ENCODE results near the gene ERC1. TPM values are rescaled to one million over a fixed set of nuclear protein-coding genes. Genes with fewer than 3 reads are reported as not detected.

Gene ERC1
- total and polyA plus RNA-seq, 12 donors: 6.5 to 67.5 (median 47.5) TPM

DNA sequence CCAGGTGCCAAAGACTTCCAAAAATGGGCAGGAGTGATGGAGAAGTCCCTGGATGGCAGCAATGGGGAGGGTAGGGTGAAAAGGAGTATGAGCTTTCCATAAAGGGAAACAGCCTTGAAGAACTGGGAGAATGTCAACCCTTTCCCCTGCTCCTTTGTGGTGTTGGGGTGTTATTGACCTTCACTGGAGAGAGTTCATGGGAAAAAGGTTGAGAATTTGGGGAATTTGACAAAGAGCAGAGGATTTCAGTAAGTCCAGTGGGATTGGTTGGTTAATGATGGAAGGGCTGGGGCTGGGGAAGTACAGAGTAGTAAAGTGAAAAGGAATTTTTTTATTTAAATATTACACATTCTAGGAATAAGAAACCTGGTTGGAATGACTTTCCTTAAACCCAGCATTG is 116.6 kb downstream of the ERC1 start:
- ATAC-seq: no peak
- DNase-seq: no peak
- Histone ChIP-seq H3K9me3 (no peaks in the 10 kb centered on the region), H3K4me3 (no peak overlapping the region), H3K36me3 (peaks cover 0 to 51% (median 5%) of the 10 kb centered on the region in 9 donors), H3K4me1 (peaks cover 0 to 8% (median 0%) of the 10 kb centered on the region in 9 donors), H3K27ac (no peak overlapping the region), H3K27me3 (no peaks in the 10 kb centered on the region)
- intact Hi-C loops (cut with DNase I): no loop called here
- TF ChIP-seq, protein P1, sequence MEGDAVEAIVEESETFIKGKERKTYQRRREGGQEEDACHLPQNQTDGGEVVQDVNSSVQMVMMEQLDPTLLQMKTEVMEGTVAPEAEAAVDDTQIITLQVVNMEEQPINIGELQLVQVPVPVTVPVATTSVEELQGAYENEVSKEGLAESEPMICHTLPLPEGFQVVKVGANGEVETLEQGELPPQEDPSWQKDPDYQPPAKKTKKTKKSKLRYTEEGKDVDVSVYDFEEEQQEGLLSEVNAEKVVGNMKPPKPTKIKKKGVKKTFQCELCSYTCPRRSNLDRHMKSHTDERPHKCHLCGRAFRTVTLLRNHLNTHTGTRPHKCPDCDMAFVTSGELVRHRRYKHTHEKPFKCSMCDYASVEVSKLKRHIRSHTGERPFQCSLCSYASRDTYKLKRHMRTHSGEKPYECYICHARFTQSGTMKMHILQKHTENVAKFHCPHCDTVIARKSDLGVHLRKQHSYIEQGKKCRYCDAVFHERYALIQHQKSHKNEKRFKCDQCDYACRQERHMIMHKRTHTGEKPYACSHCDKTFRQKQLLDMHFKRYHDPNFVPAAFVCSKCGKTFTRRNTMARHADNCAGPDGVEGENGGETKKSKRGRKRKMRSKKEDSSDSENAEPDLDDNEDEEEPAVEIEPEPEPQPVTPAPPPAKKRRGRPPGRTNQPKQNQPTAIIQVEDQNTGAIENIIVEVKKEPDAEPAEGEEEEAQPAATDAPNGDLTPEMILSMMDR (IDR thresholded peaks at IDR 0.05): no peak

DNA sequence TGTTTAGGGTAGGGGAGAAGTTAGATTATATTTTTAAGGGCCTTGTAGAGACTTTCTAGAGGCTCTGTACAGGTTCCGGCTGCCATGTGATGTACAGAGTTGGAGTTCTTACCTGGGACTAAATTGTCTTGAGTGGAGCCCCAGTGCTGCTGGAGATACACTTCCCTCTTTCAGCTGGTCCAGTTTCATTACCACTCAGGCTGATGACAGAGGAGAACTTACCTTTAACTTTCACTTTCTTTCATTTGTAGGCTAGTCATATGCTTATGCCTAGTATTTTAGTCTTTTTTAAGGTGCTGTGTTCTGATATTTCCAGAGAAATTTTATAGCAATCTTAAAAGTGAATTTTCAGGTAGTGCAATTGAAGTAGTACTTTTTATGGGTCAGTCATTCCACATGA is 117.3 kb downstream of the ERC1 start:
- DNase-seq (no peak), ATAC-seq (no peak)
- Histone ChIP-seq H3K36me3 (peaks cover 0 to 57% (median 5%) of the 10 kb centered on the region in 9 donors), H3K4me3 (no peak overlapping the region), H3K9me3 (no peaks in the 10 kb centered on the region), H3K27ac (no peak overlapping the region), H3K4me1 (peaks cover 0 to 8% (median 0%) of the 10 kb centered on the region in 9 donors), H3K27me3 (no peaks in the 10 kb centered on the region)
- TF ChIP-seq, protein P1 (IDR thresholded peaks at IDR 0.05): no peak
- intact Hi-C loops (cut with DNase I): no loop called here
- WGBS, 2 donors: 96 to 97% methylated on average over 1 of the region's 1 CpG

DNA sequence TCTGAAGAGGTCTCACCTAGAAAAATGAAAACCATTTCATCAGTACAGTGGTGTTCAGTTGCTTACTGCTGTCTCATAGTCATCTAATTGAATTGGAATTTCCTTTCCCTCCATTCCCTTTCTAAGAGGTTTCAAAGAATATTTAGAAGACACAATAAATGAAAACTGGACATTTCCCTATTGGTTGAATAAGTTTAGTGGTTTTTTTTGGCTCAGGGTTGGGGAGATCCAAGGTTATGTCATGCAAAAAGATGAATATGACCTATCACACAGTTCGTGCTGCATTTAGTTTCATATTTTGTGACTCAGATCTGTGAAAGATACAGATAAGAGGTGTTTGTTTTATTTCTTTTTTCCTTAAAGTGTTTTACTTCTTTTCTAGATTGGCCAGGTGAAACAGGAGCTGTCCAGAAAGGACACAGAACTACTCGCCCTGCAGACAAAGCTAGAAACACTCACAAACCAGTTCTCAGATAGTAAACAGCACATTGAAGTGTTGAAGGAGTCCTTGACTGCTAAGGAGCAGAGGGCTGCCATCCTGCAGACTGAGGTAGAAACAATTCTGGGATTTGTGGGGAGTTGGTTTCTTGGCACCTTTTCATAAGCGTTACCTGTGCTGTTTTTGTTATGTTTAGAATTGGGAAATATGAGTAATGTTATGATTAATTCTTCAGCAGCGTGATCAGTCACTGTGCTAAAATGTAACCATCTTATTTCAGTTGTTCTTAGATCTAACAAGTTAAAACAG is 124.6 kb downstream of the ERC1 start:
- no peak for ATAC-seq
- intact Hi-C loops (cut with DNase I): loop anchor here in 4 of 10 donors (5.0 kb wide), 1 partner anchor 467 kb away; no protein-coding TSS in a partner anchor
- TF ChIP-seq, protein P1 (IDR thresholded peaks at IDR 0.05): no peak

DNA sequence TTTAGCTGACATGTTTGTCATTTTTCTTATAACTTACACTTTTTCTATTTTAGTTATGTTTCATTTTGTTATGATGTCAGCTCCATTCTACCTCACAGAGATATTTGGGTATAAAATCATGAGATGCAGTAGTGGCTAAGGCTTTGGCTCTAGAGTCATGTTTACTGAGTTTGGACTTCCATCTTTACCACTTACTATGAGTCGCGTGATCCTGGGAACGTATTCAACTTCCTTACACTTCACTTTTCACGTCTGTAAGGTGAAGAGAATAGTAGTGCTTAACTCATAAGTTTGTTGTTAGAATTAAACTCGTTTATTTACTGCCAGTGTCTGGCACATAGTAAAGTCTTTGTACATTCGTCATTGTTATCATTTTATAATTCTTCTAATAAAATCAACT is 126.3 kb downstream of the ERC1 start:
- no peaks in the 10 kb centered on the region for H3K9me3 ChIP-seq
- DNase-seq: no peak
- H3K27ac ChIP-seq: no peak overlapping the region
- no peak overlapping the region for H3K4me3 ChIP-seq
- H3K36me3 ChIP-seq: peaks cover 0 to 56% (median 0%) of the 10 kb centered on the region in 9 donors
- TF ChIP-seq, protein P1 (IDR thresholded peaks at IDR 0.05): no peak
- H3K4me1 ChIP-seq: peaks cover 0 to 3% (median 0%) of the 10 kb centered on the region in 9 donors
- ATAC-seq: no peak
- intact Hi-C loops (cut with DNase I): loop anchor here in 5 of 10 donors (1.0 to 5.0 kb wide), 2 partner anchors 465 to 466 kb away; no protein-coding TSS in a partner anchor
- no peaks in the 10 kb centered on the region for H3K27me3 ChIP-seq
- WGBS, 2 donors: 76 to 78% methylated on average over 6 of the region's 6 CpGs

More for the DNA sequence above, 124.6 kb downstream of the ERC1 start:
- no peaks in the 10 kb centered on the region for H3K27me3 ChIP-seq
- WGBS, 2 donors: 74 to 85% methylated on average over 4 of the region's 4 CpGs
- H3K36me3 ChIP-seq: peaks cover 0 to 66% (median 4%) of the 10 kb centered on the region in 9 donors
- no peaks in the 10 kb centered on the region for H3K9me3 ChIP-seq
- no peak overlapping the region for H3K27ac ChIP-seq
- H3K4me1 ChIP-seq: peaks cover 0 to 3% (median 0%) of the 10 kb centered on the region in 9 donors
- DNase-seq: no peak
- H3K4me3 ChIP-seq: no peak overlapping the region

Data from heart right ventricle (tissue), 16 donors.